Measurements from ENCODE around the gene SLBP.
"Not testable (repeated sequence)": the region's sequence is repeated elsewhere in the genome, so short reads cannot be mapped to it uniquely, and the experiment has no call there.

SLBP gene

DNA sequence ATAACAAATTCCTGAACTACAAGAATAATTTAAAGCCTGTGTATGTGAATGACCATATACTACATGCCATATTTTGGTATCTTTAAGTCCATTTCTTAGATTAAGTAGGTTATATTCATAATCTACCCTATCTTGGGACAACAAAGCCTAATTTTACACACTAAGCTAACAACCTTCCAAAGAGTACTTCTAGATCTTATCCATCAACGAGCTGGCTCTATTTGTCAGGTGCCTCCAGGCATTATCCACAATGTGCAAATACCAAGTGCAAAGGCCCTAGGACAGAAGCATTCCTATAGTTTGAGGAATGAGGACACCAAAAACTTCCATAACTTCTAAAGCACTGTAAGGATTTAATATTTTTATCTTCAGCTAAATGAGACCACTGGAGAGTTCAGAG, 3.5 kb downstream of the SLBP start:
- no peak for DNase-seq

DNA sequence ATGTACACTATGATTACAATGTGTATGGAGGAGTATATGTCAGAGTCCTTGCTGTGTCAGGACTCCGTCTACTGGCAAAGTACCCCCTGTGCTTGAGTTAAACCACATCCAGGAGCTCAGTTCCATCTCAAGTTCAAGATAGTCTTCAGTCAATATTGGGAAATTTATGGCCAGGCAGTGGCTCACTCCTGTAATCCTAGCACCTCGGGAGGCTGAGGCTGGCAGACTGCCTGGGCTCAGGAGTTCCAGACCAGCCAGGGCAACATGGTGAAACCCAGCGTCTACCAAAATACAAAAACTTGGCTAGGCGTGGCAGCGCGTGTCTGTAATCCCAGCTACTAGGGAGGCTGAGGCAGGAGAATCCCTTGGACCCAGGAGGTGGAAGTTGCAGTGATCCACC, 5.8 kb downstream of the SLBP start:
- DNase-seq = no peak

DNA sequence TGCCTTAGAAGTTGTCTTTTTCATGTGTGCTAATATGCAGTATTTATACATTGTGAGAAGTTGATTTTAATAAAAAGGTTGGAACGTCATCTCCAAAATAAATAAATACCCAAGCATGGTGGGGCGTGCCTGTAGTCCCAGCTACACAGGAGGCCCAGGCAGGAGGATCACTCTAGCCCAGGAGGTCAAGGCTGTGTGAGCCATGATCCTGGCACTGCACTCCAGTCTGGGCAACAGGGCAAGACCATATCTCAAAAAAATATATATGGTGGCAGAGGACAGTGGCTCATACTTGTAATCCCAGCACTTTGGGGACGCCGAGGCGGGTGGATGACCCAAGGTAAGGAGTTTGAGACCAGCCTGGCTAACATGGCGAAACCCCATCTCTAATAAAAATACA, 6.4 kb downstream of the SLBP start:
- no peak for DNase-seq

DNA sequence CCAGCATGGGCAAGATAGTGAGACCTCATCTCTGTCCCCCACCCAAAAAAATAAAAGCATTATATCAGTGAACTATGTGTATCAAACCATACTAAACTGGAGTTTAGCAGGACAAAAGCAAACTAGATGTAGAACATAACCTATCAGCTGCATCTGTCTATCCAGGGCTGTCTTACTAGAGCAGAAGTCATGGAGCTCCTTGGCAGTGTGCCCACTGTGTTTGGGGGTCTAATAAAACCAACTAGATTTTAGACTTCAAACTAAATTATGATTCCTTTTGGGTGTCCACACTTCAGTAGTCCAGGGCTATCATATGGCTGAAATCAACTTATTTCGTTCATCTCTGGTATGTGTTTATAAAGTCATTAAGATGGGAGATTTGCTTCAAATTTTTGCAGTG, 8.3 kb downstream of the SLBP start:
- no peak for DNase-seq

DNA sequence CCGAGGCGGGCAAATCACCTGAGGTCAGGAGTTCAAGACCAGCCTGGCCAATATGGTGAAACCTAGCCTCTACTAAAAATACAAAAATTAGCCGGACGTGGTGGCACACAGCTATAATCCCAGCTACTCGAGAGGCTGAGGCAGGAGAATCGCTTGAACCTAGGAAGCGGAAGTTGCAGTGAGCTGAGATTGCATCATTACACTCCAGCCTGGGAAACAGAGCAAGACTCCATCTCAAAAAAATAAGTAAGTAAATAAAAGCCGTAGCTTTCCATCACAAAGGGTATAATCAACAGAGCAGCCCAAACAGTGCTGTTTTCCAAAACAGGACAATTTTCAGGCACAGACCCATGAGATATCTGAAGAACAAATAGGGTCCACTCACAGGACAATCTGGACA, 10.4 kb downstream of the SLBP start:
- DNase-seq = not testable (repeated sequence)

DNA sequence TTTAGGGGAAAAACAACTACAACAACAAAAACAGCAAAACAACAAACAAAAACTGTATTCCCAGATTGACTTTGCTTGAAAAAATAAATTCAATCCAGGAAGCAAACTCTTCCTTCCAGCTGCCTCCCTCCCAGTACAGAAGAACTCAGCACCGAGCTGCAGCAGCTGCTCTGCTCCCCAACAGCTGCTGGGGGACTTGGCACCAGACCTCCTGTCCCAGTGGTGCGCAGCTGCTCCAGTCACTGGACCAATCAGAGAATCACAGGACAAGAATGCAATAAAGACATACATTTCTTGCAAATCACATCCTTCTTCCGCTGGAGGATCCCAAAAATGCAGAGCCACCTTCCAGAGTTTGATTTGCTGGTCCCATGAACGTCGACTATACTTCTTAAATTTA, 16.2 kb downstream of the SLBP start:
- no peak for DNase-seq

DNA sequence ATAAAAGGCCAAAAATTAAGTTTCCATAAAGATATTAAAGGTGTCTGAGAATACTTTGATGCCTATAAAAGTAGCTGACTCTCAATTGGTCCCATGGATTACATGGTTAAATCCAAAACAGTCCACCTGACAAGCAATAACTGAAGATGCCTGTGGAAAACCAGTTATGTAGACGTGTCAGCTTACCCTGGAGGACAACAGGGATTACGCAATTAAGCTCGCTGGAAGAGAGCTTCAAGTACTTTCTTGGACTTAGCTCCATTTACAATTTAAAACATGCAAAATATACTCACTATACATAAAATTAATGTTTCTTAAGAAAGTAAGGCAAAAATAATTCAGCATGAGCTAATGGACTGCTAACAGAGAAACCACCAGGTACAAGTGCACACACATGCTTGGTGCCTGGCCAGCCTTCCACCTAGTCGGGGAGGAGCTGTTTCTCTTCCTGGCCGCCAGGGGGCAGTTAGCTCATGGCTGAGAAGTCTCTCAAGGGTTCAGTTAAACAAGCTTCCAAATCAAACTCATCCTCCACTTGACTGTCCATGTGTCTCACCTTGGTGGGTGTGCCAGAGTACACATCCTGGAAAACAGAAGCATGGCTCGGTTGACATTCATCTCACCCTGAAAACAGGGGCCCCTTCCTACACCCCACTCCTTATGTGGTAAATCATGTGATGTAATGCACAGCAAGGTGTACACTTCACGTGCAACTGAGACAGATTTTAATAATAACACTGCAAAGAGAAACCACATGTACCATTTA, 18.8 kb downstream of the SLBP start:
- DNase-seq = peak; percentile 76

DNA sequence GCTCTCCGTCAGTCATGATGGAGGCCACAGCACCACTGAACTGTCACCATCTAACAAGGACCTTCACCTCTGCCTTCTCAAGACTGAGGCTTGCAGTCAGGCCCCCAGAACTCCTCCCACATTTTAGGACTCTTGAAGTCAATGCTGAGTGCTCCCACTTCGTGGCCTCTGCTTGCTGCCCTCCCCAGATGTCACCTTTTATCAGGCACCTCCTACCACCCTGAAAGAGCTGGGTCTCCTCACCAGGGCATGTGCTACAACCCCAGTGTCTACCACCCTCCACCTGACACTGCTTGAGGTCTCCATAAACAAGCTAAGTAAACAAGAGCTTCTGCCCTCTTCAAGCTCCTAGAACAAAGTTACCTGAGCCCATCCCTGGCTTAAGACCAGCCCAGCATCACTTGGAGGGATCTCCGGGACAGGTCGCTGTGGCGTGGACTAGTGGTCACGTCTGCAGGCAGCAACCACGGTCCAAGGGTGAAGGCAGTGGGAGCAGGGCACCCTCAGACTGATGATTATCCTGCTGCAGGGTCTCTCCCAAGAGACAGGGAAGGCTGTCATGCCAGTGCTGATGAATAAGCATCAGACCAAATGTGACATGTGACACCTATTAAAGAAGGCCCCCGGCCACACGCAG, 20.3 kb downstream of the SLBP start:
- DNase-seq = no peak

DNA sequence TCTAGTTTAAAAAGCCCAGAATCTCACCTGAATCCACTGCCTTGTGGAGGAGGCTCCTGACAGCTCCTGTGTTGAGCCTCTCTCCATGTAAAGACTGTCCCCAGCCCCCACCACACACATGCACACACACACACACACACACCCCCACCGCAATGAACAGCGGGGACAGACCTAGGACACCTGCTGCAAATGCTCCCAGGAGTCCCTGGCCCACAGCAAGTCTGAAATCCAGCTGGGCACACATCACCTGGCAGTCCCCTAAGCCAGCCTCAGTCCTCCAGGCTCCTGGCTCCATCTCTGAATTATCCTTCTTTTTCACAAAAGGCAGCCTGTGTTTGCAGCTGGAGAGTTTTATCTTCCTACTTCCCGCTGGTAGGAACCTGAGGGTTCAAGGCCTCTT, 21.4 kb downstream of the SLBP start:
- no peak for DNase-seq

DNA sequence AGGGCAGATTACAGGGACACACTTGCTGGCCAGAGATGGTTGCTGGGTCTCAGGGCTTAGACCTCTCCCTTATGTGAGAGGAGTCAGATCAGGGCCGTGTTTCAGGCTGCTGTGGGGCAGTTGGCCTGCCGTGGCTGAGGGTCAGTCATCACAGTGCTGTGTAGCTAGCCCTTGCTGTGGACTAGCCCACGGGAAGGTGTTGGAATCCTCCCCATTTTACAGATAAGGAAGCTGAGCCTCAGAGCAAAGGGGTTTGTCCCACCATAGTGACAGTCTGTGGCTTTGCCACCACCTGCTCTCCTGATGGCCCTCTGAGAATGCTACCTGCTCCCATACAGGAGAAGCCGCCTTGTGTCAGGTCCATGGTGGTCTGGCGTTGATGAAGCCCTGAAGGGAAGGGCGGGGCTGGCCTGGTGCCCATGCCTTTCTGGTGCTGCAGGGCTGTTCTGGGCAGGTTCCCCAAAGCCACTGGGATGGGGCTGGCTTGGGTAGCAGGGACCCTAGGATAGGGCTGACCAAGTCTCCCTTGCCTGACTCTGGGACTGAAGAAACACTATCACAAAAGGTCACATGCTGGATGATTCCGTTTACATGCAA, 25.6 kb downstream of the SLBP start:
- DNase-seq = no peak

DNA sequence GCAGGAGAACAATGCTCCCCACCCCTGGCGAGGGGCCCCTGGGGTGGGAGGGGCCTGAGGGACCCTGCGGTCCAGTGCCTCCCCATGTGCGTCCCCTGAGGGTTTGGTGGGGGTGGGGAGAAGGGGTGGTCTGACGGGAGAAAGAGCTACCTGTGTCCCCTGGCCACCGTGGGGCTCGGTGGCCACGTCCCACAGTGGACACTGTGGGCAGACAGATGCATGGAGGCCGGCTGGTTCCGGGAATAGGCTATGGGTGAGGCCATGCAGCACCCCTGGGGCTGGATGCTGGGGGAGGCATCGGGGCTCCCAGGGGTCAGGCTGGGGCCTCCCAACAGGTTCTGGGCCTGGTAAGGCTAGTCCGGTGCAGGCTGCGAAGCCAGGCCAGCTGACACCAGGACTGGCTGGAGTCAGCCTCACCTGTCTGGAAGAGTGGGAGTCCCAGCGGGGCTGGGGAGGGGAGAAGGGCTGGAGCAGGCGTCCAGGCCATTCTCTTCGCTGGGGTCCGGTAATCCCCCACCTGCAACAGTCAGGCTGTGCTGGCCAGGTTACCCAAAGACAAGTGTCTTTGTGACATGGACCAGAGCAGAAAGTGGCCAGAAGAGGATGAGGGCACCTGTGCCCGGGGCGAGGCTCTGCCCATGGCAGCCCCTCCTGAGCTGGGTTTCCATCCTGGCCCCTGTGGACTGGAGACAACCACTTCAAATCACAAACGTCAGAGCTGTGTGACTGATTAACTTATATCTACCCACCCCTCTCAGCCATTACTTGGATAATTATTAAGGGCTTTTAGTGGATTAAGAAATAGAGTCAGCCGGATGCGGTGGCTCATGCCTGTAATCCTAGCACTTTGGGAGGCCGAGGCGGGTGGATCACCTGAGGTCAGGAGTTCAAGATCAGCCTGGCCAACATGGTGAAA, 26.6 kb downstream of the SLBP start:
- no peak for DNase-seq

DNA sequence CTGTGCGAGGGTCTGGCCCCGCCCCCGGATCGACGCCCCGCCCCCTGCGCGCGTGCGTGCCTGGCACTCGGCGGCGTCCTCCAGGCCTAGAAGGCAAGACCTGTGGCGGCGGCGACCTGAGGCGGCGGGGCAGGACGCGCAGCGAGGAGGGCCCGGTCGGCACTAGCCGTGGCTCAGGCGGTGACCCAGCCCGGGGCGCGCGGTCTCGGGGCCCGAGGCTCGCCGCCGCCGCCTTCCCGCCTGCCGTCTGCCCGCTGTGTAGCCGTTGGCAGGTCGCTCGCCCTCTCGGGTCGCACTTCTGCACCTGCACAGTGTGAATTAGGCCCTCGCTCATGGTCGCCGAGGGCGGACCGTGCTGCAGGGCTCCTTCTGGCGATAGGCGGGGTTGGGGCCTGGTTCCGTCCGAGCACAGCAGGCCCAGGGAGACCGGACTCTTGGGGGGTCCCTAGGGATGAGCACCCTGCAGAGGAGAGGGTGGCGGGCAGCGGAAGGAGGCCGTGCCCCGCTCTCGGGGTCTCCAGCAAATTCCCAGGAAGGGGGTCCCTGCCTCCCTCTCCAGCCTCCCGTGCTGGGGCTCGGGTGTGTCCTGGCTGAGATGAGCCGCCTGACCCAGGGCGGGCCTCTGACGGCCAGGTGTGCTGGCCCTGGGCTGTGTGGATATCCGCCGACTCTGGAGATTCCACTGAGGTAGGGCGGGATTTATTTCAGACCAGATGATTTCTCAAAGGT, 27.4 kb downstream of the SLBP start:
- DNase-seq = peak; percentile 99

DNA sequence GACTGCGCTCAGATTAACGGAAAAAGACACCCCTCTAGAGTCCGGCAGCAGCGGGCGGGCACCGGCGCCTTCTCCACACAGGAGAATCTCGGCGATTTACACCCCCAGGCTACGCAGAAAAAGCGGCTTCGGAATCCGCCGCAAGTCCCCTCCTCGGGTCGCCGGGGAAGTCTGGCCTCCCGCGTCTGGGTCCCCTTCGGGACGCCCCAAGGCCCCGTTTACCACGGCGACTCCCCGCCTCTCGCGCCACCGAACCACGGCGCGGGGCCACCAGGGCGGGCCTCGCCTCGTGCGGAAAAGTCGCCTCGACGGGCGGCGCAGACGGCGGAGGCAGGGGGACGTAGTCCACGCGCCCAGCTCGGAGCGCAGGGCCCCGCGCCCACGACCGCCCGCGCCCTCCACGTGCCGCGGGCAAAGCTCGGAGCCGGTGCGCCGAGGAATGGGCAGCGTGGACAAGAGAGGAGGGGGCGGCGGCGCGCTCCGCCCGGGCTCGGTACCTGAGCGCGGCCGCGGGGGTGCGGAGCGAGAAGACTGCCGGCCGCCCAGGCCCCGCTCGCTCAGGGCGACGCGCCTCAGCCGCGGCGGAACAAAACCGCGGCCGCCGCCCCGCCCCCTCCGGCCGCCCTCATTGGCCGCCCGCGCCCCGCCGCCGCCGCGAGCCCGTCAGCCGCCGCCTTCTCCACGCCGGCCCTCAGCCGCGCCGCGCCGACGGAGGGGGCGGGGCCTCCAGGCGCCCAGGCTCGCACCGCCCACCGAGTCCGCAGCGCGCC, 28.2 kb downstream of the SLBP start, which contains the start of gene FAM53A:
TSS of gene FAM53A (minus strand) at position 578 of the 770 bp plus-strand sequence. CDS start 15,572 bp downstream, outside the sequence.
- DNase-seq = peak; percentile 57

DNA sequence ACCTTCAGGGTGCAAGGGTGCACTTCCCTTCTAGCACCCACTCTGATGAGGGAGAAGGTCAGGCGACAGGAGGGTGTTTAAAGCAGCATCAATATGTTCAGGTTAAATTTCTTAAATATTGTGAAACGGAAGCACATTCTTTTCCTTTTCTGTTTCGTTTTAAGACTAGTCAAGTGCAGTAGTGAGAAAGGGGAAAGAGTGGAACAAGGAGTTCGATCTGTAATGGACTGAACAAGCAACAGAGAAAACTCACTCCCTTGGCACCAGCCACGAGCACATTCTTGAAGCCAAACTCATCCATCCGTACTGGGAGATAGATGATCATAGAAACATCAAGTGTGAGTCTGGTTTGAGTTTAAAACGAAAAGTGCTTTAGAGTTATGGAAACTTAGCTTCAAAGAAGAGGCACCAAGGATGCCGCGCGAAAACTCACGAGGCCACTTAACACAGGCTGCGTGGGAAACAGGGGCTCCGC, 28.8 kb downstream of the SLBP start:
- DNase-seq = no peak

DNA sequence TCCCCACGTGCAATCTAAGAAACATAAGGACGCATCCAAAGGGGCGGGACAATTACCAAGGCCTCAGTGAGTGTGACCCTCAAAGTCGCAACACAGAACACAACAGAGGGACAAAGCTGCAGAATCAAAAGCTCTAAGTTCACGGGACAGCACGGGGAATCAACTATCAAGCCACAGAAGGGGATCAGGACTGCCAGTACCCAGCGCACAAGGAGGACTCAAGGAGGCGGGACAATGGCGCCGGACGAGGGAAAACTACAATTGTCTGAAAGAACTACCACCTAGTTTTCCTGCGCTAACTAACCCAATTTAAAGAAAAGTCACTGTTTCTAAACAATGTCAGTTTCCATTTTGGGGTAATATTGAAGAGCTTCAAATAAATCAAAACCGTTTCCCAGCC, 29.3 kb downstream of the SLBP start:
- DNase-seq = no peak

DNA sequence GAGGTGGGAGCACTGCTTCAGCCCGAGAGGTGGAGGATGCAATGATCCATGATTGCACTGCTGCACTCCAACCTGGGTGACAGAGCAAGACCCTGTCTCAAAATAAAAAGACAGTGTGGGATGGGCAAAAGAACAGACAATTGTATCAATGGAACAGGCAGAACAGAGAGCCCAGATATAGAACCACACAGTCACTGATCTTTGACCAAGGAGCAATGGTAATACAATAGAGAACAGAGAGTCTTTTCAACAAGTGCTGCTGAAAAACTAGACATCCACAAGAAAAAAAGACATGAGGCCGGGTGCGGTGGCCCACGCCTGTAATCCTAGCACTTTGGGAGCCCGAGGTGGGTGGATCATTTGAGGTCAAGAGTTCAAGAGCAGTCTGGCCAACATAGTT, 33.9 kb downstream of the SLBP start:
- DNase-seq = no peak

DNA sequence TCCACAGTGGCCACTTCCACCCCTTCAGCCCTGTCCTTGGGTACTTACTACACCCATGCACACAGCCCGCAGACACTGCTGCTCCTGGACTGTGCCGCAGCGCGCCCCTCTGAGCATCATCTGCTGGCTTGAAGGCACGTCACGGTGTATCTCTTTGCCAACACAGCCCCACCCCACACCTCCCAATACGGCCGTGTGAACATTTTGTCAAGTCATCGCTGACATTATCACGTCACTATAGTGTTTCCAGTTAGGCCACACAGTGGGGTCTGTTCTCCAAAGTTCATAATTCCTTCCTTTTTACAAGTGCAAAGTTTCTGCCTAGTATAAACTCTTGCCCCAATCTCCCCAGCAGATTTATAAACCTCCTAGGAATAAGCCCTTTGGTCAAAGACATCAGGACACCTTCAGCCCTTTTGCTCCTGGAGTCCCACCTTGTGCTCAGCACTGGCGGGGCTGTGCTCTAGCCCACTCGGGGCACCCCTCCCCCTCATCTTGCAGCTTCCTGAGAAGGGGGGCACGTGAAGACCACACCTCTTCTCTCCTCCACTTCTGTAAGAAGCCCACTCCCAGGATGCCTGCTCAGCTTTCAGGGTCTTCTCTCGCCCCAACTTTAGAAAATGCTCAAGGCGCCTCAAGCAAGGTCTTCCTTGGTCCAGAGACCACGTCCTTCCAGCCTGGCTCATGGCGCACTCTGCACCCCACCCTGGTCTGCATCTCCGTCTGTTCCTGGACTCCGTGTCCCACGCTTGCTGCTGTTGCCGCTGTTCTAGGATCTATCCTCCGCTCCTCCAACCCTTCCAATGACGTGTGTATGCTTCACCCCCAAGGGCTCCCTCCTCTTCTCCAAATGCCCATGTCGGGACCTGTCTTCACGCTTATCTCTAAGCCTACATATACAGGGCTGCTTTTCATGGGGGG, 35.3 kb downstream of the SLBP start:
- DNase-seq = no peak

DNA sequence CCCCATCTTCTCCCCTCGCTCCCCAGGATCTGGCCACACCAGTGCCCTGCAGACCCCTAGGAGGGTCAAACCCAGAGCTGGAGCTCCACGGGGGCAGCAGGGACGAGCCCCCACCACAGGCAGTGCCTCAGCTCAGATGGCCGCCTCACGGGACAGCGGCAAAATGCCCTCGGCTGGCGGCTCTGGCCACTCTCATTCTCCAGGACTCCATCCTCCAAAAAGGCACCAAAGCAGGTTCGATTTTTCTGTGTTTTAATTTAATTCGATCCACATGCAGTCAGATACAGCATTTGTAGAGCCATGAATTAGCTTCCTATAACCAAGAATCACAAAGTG, 36.3 kb downstream of the SLBP start:
- no peak for DNase-seq

DNA sequence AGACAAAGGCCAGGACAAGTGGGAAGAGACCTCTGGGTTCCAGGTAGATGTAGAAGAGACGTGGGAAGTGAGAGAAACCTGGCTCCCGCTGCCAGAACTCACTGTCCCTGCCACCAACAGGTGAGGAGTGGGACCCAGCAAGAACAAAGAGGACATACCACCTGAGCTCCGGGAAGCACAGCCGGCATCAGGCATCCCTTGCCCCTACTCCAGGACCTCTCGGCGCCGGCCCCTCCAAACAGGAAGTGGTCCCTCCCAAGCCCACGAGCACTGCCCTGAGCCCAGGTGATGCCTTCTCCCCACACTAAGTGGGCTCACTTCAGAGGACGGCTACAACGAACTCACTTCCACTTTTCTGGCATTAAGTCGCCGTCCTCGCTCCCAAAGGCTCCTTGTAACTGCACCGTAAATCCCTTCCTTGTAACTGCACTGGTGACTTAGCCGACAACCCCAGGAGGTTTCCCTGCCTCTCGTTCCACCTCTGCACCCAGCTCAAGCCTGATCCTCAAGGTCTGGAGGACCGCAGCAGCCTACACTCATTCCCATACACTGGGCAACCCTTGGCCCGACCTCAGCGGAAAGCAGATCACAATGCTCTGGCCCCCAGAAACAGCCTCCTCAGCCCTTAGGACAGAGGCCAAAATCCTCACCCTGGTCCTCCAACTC, 36.9 kb downstream of the SLBP start:
- DNase-seq = no peak

DNA sequence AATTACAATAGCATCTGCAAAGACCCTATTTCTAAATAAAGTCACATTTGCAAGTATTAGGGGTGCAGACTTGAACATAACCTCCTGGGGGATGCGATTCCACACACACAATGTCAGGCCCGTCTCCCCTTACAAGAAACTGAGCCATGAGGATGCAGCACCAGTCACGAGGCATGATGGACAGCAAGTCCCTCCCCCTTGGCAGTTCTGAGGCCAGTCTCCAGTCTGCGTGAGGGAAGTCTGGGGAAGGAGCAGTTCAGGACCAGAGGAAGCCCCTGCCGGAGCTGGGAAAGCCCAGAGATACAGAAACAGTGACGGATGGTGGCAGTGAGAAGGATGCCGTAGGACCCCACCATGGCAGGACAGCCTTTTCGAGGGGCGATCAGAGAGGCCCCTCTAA, 37.4 kb downstream of the SLBP start:
- DNase-seq = no peak
